H9 (cell line): ENCODE results near the gene ANKMY1. TPM values are rescaled to one million over a fixed set of nuclear protein-coding genes. Genes with fewer than 3 reads are reported as not detected.

Experiments
- DNase-seq: peaks from one replicate; pipeline ENCODE4 v3.0.0-alpha.2; 2017
- H2AFZ ChIP-seq: one replicate; pipeline ENCODE4 v1.6.1; 2013; ENCODE audit warnings: mild to moderate bottlenecking, low read length, control low read depth, moderate library complexity
- H2AK5ac ChIP-seq: 2 replicates; pipeline ENCODE4 v1.6.1; 2013; ENCODE audit warnings: low read length, control low read depth, mixed read lengths; ENCODE audit not compliant: insufficient read length
- H2BK120ac ChIP-seq: one replicate; pipeline ENCODE4 v1.6.1; 2013; ENCODE audit warnings: low read depth, mild to moderate bottlenecking, low read length, control low read depth, inconsistent platforms; ENCODE audit not compliant: poor library complexity, severe bottlenecking
- H2BK12ac ChIP-seq: 2 replicates; pipeline ENCODE4 v1.6.1; 2013; ENCODE audit warnings: low read length, control low read depth, mixed read lengths, low read depth; ENCODE audit not compliant: insufficient read length
- H2BK15ac ChIP-seq: 2 replicates; pipeline ENCODE4 v1.6.1; 2013; ENCODE audit warnings: low read depth, low read length, control low read depth
- H2BK20ac ChIP-seq: one replicate; pipeline ENCODE4 v1.6.1; 2013; ENCODE audit warnings: low read depth, mild to moderate bottlenecking, low read length, control low read depth, inconsistent platforms; ENCODE audit not compliant: poor library complexity, severe bottlenecking
- H2BK5ac ChIP-seq: 2 replicates; pipeline ENCODE4 v1.6.1; 2013; ENCODE audit warnings: low read length, control low read depth, mixed read lengths; ENCODE audit not compliant: insufficient read length
- H3K14ac ChIP-seq: 2 replicates; pipeline ENCODE4 v1.6.1; 2013; ENCODE audit warnings: low read length, control low read depth; ENCODE audit not compliant: insufficient read depth
- H3K18ac ChIP-seq: 2 replicates; pipeline ENCODE4 v1.6.1; 2013; ENCODE audit warnings: low read depth, mild to moderate bottlenecking, mixed read lengths, low read length, control low read depth; ENCODE audit not compliant: insufficient read length
- H3K23ac ChIP-seq: 2 replicates; pipeline ENCODE4 v1.6.1; 2013; ENCODE audit warnings: low read length, control low read depth, mixed read lengths, low read depth; ENCODE audit not compliant: insufficient read length
- H3K23me2 ChIP-seq: 2 replicates; pipeline ENCODE4 v1.6.1; 2013; ENCODE audit warnings: low read depth, mild to moderate bottlenecking, mixed read lengths, low read length, control low read depth; ENCODE audit not compliant: insufficient read length, poor library complexity, severe bottlenecking
- H3K27ac ChIP-seq: 2 replicates; pipeline ENCODE4 v1.5.1; 2013; ENCODE audit warnings: low read length, control low read depth, mixed read lengths, low read depth; ENCODE audit not compliant: insufficient read length
- H3K27me3 ChIP-seq: 2 replicates; pipeline ENCODE4 v1.6.1; 2013; ENCODE audit warnings: low read length, control low read depth, inconsistent platforms; ENCODE audit not compliant: insufficient read depth
- H3K4ac ChIP-seq: 2 replicates; pipeline ENCODE4 v1.6.1; 2013; ENCODE audit warnings: low read depth, mild to moderate bottlenecking, control low read depth, inconsistent platforms, low read length, moderate library complexity
- H3K4me1 ChIP-seq: 2 replicates; pipeline ENCODE4 v1.6.1; 2013; ENCODE audit warnings: low read length, control low read depth, inconsistent platforms; ENCODE audit not compliant: insufficient read depth
- H3K4me2 ChIP-seq: 2 replicates; pipeline ENCODE4 v1.6.1; 2013; ENCODE audit warnings: low read length, control low read depth, mixed read lengths; ENCODE audit not compliant: insufficient read length, insufficient read depth
- H3K56ac ChIP-seq: 2 replicates; pipeline ENCODE4 v1.6.1; 2013; ENCODE audit warnings: low read depth, mild to moderate bottlenecking, mixed read lengths, low read length, control low read depth; ENCODE audit not compliant: insufficient read length
- H3K79me1 ChIP-seq: 2 replicates; pipeline ENCODE4 v1.6.1; 2013; ENCODE audit warnings: low read depth, mild to moderate bottlenecking, moderate library complexity, low read length, control low read depth, inconsistent platforms; ENCODE audit not compliant: insufficient read depth, poor library complexity, severe bottlenecking
- H3K79me2 ChIP-seq: 2 replicates; pipeline ENCODE4 v1.6.1; 2013; ENCODE audit warnings: low read length, control low read depth, inconsistent platforms; ENCODE audit not compliant: insufficient read depth
- H3K9ac ChIP-seq: 2 replicates; pipeline ENCODE4 v1.6.1; 2013; ENCODE audit warnings: low read length, control low read depth, mixed read lengths; ENCODE audit not compliant: insufficient read length; ENCODE audit errors: extremely low read depth
- H3K9me3 ChIP-seq: one replicate; pipeline ENCODE4 v1.6.1; 2013; ENCODE audit warnings: low read depth, low read length, inconsistent platforms; ENCODE audit not compliant: control insufficient read depth
- H3T11ph ChIP-seq: one replicate; pipeline ENCODE4 v1.6.1; 2013; ENCODE audit warnings: mild to moderate bottlenecking, low read length, control low read depth, inconsistent platforms
- H4K20me1 ChIP-seq: one replicate; pipeline ENCODE4 v1.6.1; 2013; ENCODE audit not compliant: control insufficient read depth, insufficient read length, insufficient read depth
- H4K5ac ChIP-seq: 2 replicates; pipeline ENCODE4 v1.6.1; 2013; ENCODE audit warnings: low read depth, mild to moderate bottlenecking, mixed read lengths, low read length, control low read depth; ENCODE audit not compliant: insufficient read length
- H4K8ac ChIP-seq: replicated peaks from 2 replicates; pipeline ENCODE4 v1.6.1; 2013; ENCODE audit warnings: low read length, control low read depth, mixed read lengths, low read depth; ENCODE audit not compliant: insufficient read length
- H4K91ac ChIP-seq: 2 replicates; pipeline ENCODE4 v1.6.1; 2013; ENCODE audit warnings: low read depth, mild to moderate bottlenecking, moderate library complexity, mixed read lengths, low read length, control low read depth; ENCODE audit not compliant: insufficient read length
- H3K27ac Mint-ChIP-seq, 3 experiments: 2 replicates in 2 of 3; 3 replicates in 1 of 3; pipeline ENCODE4 v1.8.0; 2020 to 2021; ENCODE audit warnings: mixed read lengths in 3 of 3, mild to moderate bottlenecking in 1 of 3, moderate library complexity in 1 of 3
- H3K27me3 Mint-ChIP-seq: 2 replicates; pipeline ENCODE4 v1.8.0; 2021; ENCODE audit warnings: low read depth, mild to moderate bottlenecking, moderate library complexity, mixed read lengths
- H3K36me3 Mint-ChIP-seq, 3 experiments: 2 replicates in 2 of 3; 3 replicates in 1 of 3; pipeline ENCODE4 v1.8.0; 2020 to 2021; ENCODE audit warnings: low read depth in 3 of 3, mixed read lengths in 3 of 3; ENCODE audit not compliant: insufficient read depth in 1 of 3
- H3K4me1 Mint-ChIP-seq, 2 experiments: 2 replicates each; pipeline ENCODE4 v1.8.0; 2020; ENCODE audit warnings: mixed read lengths in 2 of 2
- H3K4me3 Mint-ChIP-seq, 2 experiments: 2 replicates in 1 of 2; 3 replicates in 1 of 2; pipeline ENCODE4 v1.8.0; 2020 to 2021; ENCODE audit warnings: mild to moderate bottlenecking in 2 of 2, mixed read lengths in 2 of 2, moderate library complexity in 1 of 2
- H3K9me3 Mint-ChIP-seq, 2 experiments: 2 replicates in 1 of 2; 3 replicates in 1 of 2; pipeline ENCODE4 v1.8.0; 2020; ENCODE audit warnings: mild to moderate bottlenecking in 2 of 2, mixed read lengths in 2 of 2, moderate library complexity in 1 of 2
- CTCF ChIP-seq: fragments of 200-600 bp; sonication (generic); conservative IDR thresholded peaks from 3 replicates; pipeline ENCODE4 v1.8.0; 2021; ENCODE audit warnings: antibody characterized with exemption, mild to moderate bottlenecking
- WGBS: extraction: QIAGEN DNeasy Blood & Tissue Kit; methylation state at CpG from one replicate; pipeline ENCODE4 v1.1.7; 2013; ENCODE audit warnings: missing lambda C conversion rate, low lambda C conversion rate, mixed read lengths; ENCODE audit not compliant: insufficient read length; ENCODE audit errors: extremely low coverage; 5-methylcytosine and 5-hydroxymethylcytosine counted together
- total RNA-seq: library from RNA; stranded (reverse); gene quantifications from 2 replicates; pipeline ENCODE4 v1.2.1, GENCODE V29; 2021

ANKMY1 gene
- total RNA-seq, 1 experiment from 2014 or later = 13.7 TPM

GRCh38 chr2:240575101-240575965 is 17.5 kb upstream of the ANKMY1 start:
- no peaks in the 10 kb centered on the region for H3K36me3 Mint-ChIP-seq
- no peak for TF ChIP-seq CTCF
- Histone ChIP-seq H3K9ac (no peak overlapping the region), H3K79me1 (no peaks in the 10 kb centered on the region), H3K23ac (no peak overlapping the region), H3K27ac (no peak overlapping the region), H3K14ac (no peak overlapping the region), H3K9me3 (no peaks in the 10 kb centered on the region), H3T11ph (no peak overlapping the region), H2AK5ac (no peak overlapping the region), H3K4ac (no peak overlapping the region), H2BK20ac (no peak overlapping the region), H4K91ac (no peak overlapping the region), H3K4me1 (no peaks in the 10 kb centered on the region), H4K8ac (no peak overlapping the region), H3K4me2 (no peak overlapping the region), H3K18ac (no peak overlapping the region), H2BK12ac (no peak overlapping the region), H2BK120ac (no peak overlapping the region), H4K20me1 (no peaks in the 10 kb centered on the region), H2AFZ (no peak overlapping the region), H3K79me2 (no peaks in the 10 kb centered on the region), H3K56ac (no peak overlapping the region), H4K5ac (no peak overlapping the region), H2BK15ac (no peak overlapping the region), H2BK5ac (no peak overlapping the region), H3K27me3 (no peaks in the 10 kb centered on the region), H3K23me2 (no peaks in the 10 kb centered on the region)
- no peak overlapping the region for H3K27ac Mint-ChIP-seq
- no CpG with 5 or more reads among the region's 23 CpGs for WGBS
- peaks cover 7 to 8% of the 10 kb centered on the region in 2 experiments for H3K4me1 Mint-ChIP-seq
- H3K4me3 Mint-ChIP-seq = no peak overlapping the region
- no peaks in the 10 kb centered on the region for H3K9me3 Mint-ChIP-seq
- no peaks in the 10 kb centered on the region for H3K27me3 Mint-ChIP-seq
- no peak for DNase-seq
